CD8-positive, alpha-beta memory T cell (primary cell): ENCODE measurements around the gene BICC1. TPM values are rescaled to one million over a fixed set of nuclear protein-coding genes. Genes with fewer than 3 reads are reported as not detected.

Source experiments
- CTCF ChIA-PET: fragments of 350-600 bp; sonication (Branson Sonifier 250); formaldehyde crosslinking; loops from one replicate; lab custom pipeline; 2021; ENCODE audit warnings: antibody characterized with exemption; lab: Charles Lee
- POLR2A ChIA-PET: fragments of 350-600 bp; sonication (Branson Sonifier 250); formaldehyde crosslinking; loops from one replicate; lab custom pipeline; 2021; ENCODE audit warnings: antibody characterized with exemption; lab: Charles Lee
- DNase-seq, 5 donors: peaks; one replicate each; pipeline versions ENCODE4 v3.0.0 to v3.0.0-alpha.2; 2020 to 2022; ENCODE audit warnings: mixed read lengths in 1 of 5
- H3K27ac ChIP-seq: one replicate; pipeline ENCODE4 v1.7.0; 2013; ENCODE audit warnings: low read depth, mild to moderate bottlenecking, low read length, moderate library complexity
- H3K27me3 ChIP-seq: 2 replicates; pipeline ENCODE4 v1.7.0; 2013; ENCODE audit warnings: low read length, mild to moderate bottlenecking; ENCODE audit not compliant: insufficient read depth, poor library complexity, severe bottlenecking
- H3K36me3 ChIP-seq: 2 replicates; pipeline ENCODE4 v1.7.0; 2013; ENCODE audit warnings: mild to moderate bottlenecking, low read length, moderate library complexity; ENCODE audit not compliant: insufficient read depth
- H3K4me1 ChIP-seq: 2 replicates; pipeline ENCODE4 v1.7.0; 2013; ENCODE audit warnings: mild to moderate bottlenecking, low read length, moderate library complexity; ENCODE audit not compliant: insufficient read depth
- H3K4me3 ChIP-seq: 2 replicates; pipeline ENCODE4 v1.7.0; 2013; ENCODE audit warnings: mild to moderate bottlenecking, low read length
- H3K9me3 ChIP-seq: 2 replicates; pipeline ENCODE4 v1.7.0; 2013; ENCODE audit warnings: mild to moderate bottlenecking, low read length
- H3K27ac Mint-ChIP-seq, 8 donors: one replicate each; pipeline ENCODE4 v1.8.0; 2020 to 2021; ENCODE audit warnings: mixed read lengths in 8 of 8, mild to moderate bottlenecking in 6 of 8, inconsistent platforms in 3 of 8, moderate library complexity in 3 of 8
- H3K27me3 Mint-ChIP-seq, 2 donors: one replicate each; pipeline ENCODE4 v1.8.0; 2020 to 2021; ENCODE audit warnings: mixed read lengths in 2 of 2, mild to moderate bottlenecking in 1 of 2, moderate library complexity in 1 of 2
- H3K36me3 Mint-ChIP-seq, 3 donors: one replicate each; pipeline ENCODE4 v1.8.0; 2020 to 2021; ENCODE audit warnings: mixed read lengths in 3 of 3, inconsistent platforms in 1 of 3, mild to moderate bottlenecking in 1 of 3
- H3K4me1 Mint-ChIP-seq, 3 donors: one replicate each; pipeline ENCODE4 v1.8.0; 2020 to 2021; ENCODE audit warnings: mixed read lengths in 3 of 3, inconsistent platforms in 1 of 3, mild to moderate bottlenecking in 1 of 3
- H3K4me3 Mint-ChIP-seq, 7 donors: one replicate each; pipeline ENCODE4 v1.8.0; 2020 to 2021; ENCODE audit warnings: mixed read lengths in 7 of 7, mild to moderate bottlenecking in 6 of 7, moderate library complexity in 4 of 7, inconsistent platforms in 2 of 7
- H3K9me3 Mint-ChIP-seq, 5 donors: one replicate each; pipeline ENCODE4 v1.8.0; 2020 to 2022; ENCODE audit warnings: mixed read lengths in 5 of 5, mild to moderate bottlenecking in 3 of 5, moderate library complexity in 2 of 5, inconsistent platforms in 1 of 5
- polyA plus RNA-seq: library from polyadenylated mRNA; unstranded; fragments of 300-500 nt; fragmentation: Illumina TruSeq; gene quantifications from one replicate; pipeline ENCODE4 v1.2.3, GENCODE V29; 2021
- total RNA-seq, 2 experiments: library from RNA; stranded (reverse); gene quantifications; one replicate each; pipeline ENCODE4 v1.2.3, GENCODE V29; 2021

BICC1 gene
- total and polyA plus RNA-seq, 3 experiments from 2014 or later = not detected

DNA sequence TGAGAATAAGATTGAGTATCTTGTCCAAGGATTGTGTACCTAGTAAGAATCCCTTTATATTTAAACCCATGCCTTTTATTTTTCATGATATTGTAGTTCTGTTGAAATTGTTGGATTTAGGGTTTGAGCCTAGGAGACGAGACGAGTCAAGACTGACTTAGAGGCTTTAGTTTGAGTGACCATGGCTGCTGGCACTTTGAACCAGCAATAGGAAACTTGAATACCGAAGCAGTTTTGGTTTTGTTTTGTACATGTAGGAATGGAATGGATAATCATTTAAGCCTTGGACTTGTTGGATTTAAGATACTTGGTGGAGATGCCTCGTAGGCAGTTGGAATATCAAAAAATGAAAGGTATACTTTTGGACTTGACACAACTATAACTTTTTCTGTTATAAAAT, 229.0 kb downstream of the BICC1 start:
- no peaks in the 10 kb centered on the region for H3K36me3 ChIP-seq
- ChIA-PET CTCF (no interaction called here), POLR2A (no interaction called here)
- DNase-seq = no peak
- H3K27me3 ChIP-seq = no peaks in the 10 kb centered on the region
- H3K27me3 Mint-ChIP-seq = peaks cover 0 to 1% of the 10 kb centered on the region in 2 donors
- no peaks in the 10 kb centered on the region for H3K9me3 ChIP-seq
- no peaks in the 10 kb centered on the region for H3K36me3 Mint-ChIP-seq
- no peaks in the 10 kb centered on the region for H3K4me1 Mint-ChIP-seq
- no peaks in the 10 kb centered on the region for H3K4me1 ChIP-seq
- no peak overlapping the region for H3K27ac ChIP-seq
- peaks cover 0 to 2% (median 0%) of the 10 kb centered on the region in 5 donors for H3K9me3 Mint-ChIP-seq
- H3K4me3 Mint-ChIP-seq = no peak overlapping the region
- H3K4me3 ChIP-seq = no peak overlapping the region
- H3K27ac Mint-ChIP-seq = no peak overlapping the region

GRCh38 chr10:58742141-58742540, 229.5 kb downstream of the BICC1 start:
- Histone ChIP-seq H3K27ac (no peak overlapping the region), H3K4me1 (no peaks in the 10 kb centered on the region), H3K36me3 (no peaks in the 10 kb centered on the region), H3K9me3 (no peaks in the 10 kb centered on the region), H3K27me3 (no peaks in the 10 kb centered on the region), H3K4me3 (no peak overlapping the region)
- ChIA-PET POLR2A (no interaction called here), CTCF (no interaction called here)
- no peak overlapping the region for H3K27ac Mint-ChIP-seq
- DNase-seq = no peak
- no peaks in the 10 kb centered on the region for H3K4me1 Mint-ChIP-seq
- H3K9me3 Mint-ChIP-seq = peaks cover 0 to 2% (median 0%) of the 10 kb centered on the region in 5 donors
- no peaks in the 10 kb centered on the region for H3K36me3 Mint-ChIP-seq
- no peak overlapping the region for H3K4me3 Mint-ChIP-seq
- H3K27me3 Mint-ChIP-seq = peaks cover 0 to 1% of the 10 kb centered on the region in 2 donors

- Histone ChIP-seq H3K9me3 (no peaks in the 10 kb centered on the region), H3K27ac (no peak overlapping the region), H3K4me3 (no peak overlapping the region), H3K27me3 (no peaks in the 10 kb centered on the region), H3K4me1 (no peaks in the 10 kb centered on the region), H3K36me3 (no peaks in the 10 kb centered on the region)
- Mint-ChIP-seq H3K36me3 (no peaks in the 10 kb centered on the region), H3K9me3 (peaks cover 0 to 2% (median 0%) of the 10 kb centered on the region in 5 donors), H3K4me1 (no peaks in the 10 kb centered on the region), H3K27ac (no peak overlapping the region), H3K4me3 (no peak overlapping the region), H3K27me3 (peaks cover 0 to 1% of the 10 kb centered on the region in 2 donors)
- POLR2A ChIA-PET = no interaction called here
- CTCF ChIA-PET = no interaction called here
- DNase-seq = no peak
Observed at GRCh38 chr10:58743466-58744115, 230.9 kb downstream of the BICC1 start.

- H3K4me1 Mint-ChIP-seq = no peaks in the 10 kb centered on the region
- no peaks in the 10 kb centered on the region for H3K9me3 Mint-ChIP-seq
- Histone ChIP-seq H3K4me3 (no peak overlapping the region), H3K9me3 (no peaks in the 10 kb centered on the region), H3K4me1 (no peaks in the 10 kb centered on the region), H3K36me3 (no peaks in the 10 kb centered on the region), H3K27me3 (no peaks in the 10 kb centered on the region), H3K27ac (no peak overlapping the region)
- no peak overlapping the region for H3K27ac Mint-ChIP-seq
- H3K4me3 Mint-ChIP-seq = no peak overlapping the region
- CTCF ChIA-PET = no interaction called here
- H3K27me3 Mint-ChIP-seq = no peaks in the 10 kb centered on the region
- no peak for DNase-seq
- POLR2A ChIA-PET = no interaction called here
- H3K36me3 Mint-ChIP-seq = no peaks in the 10 kb centered on the region
Observed at GRCh38 chr10:58746474-58747185, 234.0 kb downstream of the BICC1 start.

- ChIA-PET CTCF (interaction anchor here (1.0 kb wide), 1 partner anchor 14 kb away, joined by 3 read pairs; no protein-coding TSS in a partner anchor), POLR2A (no interaction called here)
- no peak overlapping the region for H3K27ac Mint-ChIP-seq
- no peak overlapping the region for H3K4me3 ChIP-seq
- no peak overlapping the region for H3K27ac ChIP-seq
- H3K36me3 ChIP-seq = no peaks in the 10 kb centered on the region
- H3K4me3 Mint-ChIP-seq = no peak overlapping the region
- DNase-seq = no peak
- H3K9me3 Mint-ChIP-seq = no peaks in the 10 kb centered on the region
- H3K27me3 ChIP-seq = no peaks in the 10 kb centered on the region
- no peaks in the 10 kb centered on the region for H3K4me1 Mint-ChIP-seq
- H3K9me3 ChIP-seq = no peaks in the 10 kb centered on the region
- no peaks in the 10 kb centered on the region for H3K27me3 Mint-ChIP-seq
- H3K4me1 ChIP-seq = no peaks in the 10 kb centered on the region
- no peaks in the 10 kb centered on the region for H3K36me3 Mint-ChIP-seq
Observed at GRCh38 chr10:58747687-58748086, 235.0 kb downstream of the BICC1 start.

GRCh38 chr10:58752665-58753064, 240.0 kb downstream of the BICC1 start:
- CTCF ChIA-PET = no interaction called here
- H3K27ac ChIP-seq = no peak overlapping the region
- no peak for DNase-seq
- H3K27me3 ChIP-seq = no peaks in the 10 kb centered on the region
- H3K4me1 ChIP-seq = no peaks in the 10 kb centered on the region
- POLR2A ChIA-PET = no interaction called here
- H3K9me3 ChIP-seq = no peaks in the 10 kb centered on the region
- Mint-ChIP-seq H3K27me3 (peaks cover 0 to 5% of the 10 kb centered on the region in 2 donors), H3K27ac (peak overlapping the region in 1 of 8 donors; percentile 29), H3K4me1 (no peaks in the 10 kb centered on the region), H3K9me3 (no peaks in the 10 kb centered on the region), H3K36me3 (no peaks in the 10 kb centered on the region), H3K4me3 (no peak overlapping the region)
- H3K36me3 ChIP-seq = no peaks in the 10 kb centered on the region
- no peak overlapping the region for H3K4me3 ChIP-seq

DNA sequence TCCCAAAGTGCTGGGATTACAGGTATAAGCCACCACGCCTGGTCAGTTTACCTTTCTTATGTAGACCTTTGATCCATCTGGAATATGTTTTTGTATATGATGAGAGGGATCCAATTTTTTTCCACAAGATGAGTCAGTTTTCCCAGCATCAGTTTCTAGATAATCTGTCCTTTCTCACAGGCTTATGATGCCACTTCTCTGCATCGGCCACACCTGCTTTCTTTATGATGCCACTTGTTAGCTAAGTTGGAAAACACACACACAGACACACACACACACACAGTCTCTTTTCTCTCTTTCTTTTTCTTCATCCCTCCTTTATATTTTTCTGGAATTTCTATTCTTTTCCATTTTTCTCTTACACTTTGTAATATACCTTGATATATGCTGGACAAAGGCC, 240.8 kb downstream of the BICC1 start:
- CTCF ChIA-PET = no interaction called here
- Histone ChIP-seq H3K4me3 (no peak overlapping the region), H3K9me3 (no peaks in the 10 kb centered on the region), H3K4me1 (no peaks in the 10 kb centered on the region), H3K27ac (no peak overlapping the region), H3K36me3 (no peaks in the 10 kb centered on the region), H3K27me3 (no peaks in the 10 kb centered on the region)
- no peaks in the 10 kb centered on the region for H3K36me3 Mint-ChIP-seq
- POLR2A ChIA-PET = no interaction called here
- no peaks in the 10 kb centered on the region for H3K4me1 Mint-ChIP-seq
- H3K9me3 Mint-ChIP-seq = no peaks in the 10 kb centered on the region
- peaks cover 0 to 5% of the 10 kb centered on the region in 2 donors for H3K27me3 Mint-ChIP-seq
- no peak for DNase-seq
- no peak overlapping the region for H3K4me3 Mint-ChIP-seq
- no peak overlapping the region for H3K27ac Mint-ChIP-seq

- peaks cover 0 to 5% of the 10 kb centered on the region in 2 donors for H3K27me3 Mint-ChIP-seq
- CTCF ChIA-PET = no interaction called here
- H3K9me3 ChIP-seq = no peaks in the 10 kb centered on the region
- no peaks in the 10 kb centered on the region for H3K36me3 ChIP-seq
- no peak overlapping the region for H3K27ac ChIP-seq
- H3K27me3 ChIP-seq = no peaks in the 10 kb centered on the region
- no peak for DNase-seq
- no peaks in the 10 kb centered on the region for H3K4me1 ChIP-seq
- no peaks in the 10 kb centered on the region for H3K36me3 Mint-ChIP-seq
- no peak overlapping the region for H3K4me3 ChIP-seq
- no peaks in the 10 kb centered on the region for H3K9me3 Mint-ChIP-seq
- H3K4me1 Mint-ChIP-seq = no peaks in the 10 kb centered on the region
- peak overlapping the region in 1 of 8 donors; percentile 65 for H3K27ac Mint-ChIP-seq
- H3K4me3 Mint-ChIP-seq = no peak overlapping the region
- POLR2A ChIA-PET = no interaction called here
Observed at GRCh38 chr10:58754469-58755339, 242.0 kb downstream of the BICC1 start.
